GM18870 (cell line): Measurements from ENCODE around the gene COL27A1.

Experiments used
- ATAC-seq: cut with Tn5 transposase; IDR thresholded peaks from one replicate; pipeline ENCODE4 v1.9.1; 2021; ENCODE audit warnings: moderate library complexity; ENCODE audit not compliant: unreplicated experiment

Gene COL27A1

DNA sequence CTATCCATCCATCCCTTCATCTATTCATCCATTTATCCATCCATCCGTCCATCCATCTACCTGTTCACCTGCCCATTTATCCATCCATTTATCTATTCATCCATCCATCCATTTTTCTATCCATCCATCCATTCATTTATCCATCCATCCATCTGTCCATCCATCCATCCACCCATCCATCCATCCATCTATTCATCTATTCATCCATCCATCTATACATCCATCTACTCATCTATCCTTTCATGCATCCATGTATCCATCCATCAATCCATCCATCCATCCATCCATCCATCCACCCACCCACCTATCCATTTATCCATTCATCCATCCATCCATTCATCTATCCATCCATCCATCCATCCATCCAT is 10.8 kb downstream of the COL27A1 start:
- no peak for ATAC-seq

DNA sequence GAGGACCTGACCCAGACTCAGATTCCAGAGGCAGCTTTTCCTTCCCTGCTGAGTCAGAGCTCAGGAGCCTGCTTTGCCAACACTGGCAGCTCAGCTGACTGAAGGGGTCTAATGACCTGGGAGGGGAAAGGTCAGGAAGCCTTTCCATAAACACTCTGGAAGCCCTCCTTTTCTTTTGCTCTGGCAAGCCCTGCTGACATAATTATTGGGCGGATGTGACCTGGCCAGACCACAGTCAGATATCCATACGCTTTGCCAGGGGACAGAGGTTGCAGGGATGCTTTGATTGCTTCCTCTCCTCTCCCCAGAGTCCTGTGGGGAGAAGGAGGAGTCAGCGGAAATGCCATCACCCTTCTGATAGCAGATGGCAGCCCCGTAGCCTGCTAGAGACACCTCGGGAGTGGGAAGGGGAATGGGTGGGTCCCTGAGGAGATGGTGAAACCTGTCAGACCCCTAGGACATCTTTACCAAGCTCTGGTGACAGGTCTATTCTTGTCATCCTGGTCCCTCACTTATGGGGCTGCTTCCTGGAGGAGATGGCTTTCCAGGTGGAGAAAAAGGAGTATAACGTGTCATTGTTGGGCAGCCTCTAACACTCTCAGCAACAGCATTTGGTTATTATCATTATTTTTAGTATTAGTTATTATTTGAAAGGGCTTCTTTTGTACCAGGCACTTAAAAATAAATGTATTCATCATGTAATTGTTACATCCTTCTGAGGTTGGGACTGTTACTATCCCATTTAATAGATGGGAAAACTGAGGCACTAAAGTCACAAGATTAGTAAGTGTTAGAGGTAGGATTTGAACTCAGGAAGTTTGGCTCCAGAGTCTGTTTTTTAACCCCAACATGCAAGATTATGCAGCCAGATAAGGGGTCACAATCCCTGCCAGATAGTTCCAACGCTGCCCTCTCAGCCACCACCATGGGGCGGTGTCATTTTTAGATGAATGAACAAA is 11.6 kb downstream of the COL27A1 start:
- no peak for ATAC-seq

GRCh38 chr9:114167591-114168091 is 12.3 kb downstream of the COL27A1 start:
- ATAC-seq, result no peak

DNA sequence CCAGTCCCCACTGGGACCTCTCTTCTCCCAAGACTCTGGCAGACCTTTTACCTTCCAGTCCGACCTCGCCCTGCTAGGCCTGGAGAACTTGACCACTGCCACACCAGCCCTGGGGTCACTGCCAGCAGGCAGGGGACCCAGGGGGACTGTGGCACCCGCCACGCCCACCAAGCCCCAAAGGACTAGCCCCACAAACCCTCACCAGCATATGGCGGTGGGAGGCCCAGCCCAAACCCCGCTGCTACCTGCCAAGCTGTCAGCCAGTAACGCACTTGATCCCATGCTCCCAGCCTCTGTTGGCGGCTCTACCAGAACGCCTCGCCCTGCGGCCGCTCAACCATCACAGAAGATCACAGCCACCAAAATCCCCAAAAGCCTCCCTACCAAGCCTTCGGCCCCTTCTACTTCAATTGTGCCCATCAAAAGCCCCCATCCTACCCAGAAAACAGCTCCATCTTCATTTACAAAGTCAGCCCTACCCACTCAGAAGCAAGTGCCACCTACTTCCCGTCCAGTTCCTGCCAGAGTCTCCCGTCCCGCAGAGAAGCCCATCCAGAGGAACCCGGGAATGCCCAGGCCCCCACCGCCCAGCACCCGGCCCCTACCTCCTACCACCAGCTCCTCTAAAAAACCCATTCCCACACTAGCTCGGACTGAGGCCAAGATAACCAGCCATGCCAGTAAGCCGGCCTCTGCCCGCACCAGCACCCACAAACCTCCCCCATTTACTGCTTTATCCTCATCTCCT is 13.1 kb downstream of the COL27A1 start:
- no peak for ATAC-seq

- ATAC-seq, result no peak
Measured at GRCh38 chr9:114169029-114169951, 14.0 kb downstream of the COL27A1 start.

DNA sequence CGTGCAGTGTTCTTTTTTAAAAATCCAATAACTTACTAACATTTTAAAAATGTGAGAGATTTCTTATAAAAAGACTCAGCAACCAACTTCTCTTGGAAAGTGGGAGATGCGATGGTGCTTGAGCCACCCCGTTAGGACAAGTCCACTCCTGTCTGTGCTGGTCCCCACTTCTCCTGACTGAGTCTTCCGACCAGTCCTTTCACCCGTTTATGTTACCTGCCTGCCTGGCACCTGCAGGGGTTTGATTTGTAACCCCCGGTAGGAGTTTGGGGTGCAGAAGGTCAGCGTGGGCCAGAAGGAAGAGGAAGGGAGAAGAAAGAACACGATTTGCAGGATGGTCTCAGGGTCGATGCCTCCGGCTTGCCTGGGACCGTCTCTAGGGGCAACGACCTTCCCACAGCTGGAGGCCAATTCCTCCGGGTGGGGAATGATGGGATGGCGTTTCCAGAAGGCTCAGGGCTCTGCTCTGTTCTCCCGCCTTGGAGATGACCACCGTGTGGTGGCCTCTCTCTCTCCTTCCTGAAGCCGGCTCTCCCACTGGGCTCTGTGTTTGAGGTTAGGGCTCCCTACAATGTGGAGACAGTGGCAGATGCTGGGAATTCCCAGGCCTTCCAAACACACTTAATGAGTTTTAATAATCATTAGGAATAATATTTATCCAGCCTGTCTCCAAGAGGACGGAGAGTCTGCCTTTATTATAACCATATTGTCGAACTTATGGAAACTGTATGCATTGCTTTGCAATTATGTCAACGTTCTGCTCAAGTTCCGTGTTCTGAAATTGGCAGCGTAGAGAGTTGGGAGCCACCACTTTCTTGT is 14.8 kb downstream of the COL27A1 start:
- no peak for ATAC-seq

DNA sequence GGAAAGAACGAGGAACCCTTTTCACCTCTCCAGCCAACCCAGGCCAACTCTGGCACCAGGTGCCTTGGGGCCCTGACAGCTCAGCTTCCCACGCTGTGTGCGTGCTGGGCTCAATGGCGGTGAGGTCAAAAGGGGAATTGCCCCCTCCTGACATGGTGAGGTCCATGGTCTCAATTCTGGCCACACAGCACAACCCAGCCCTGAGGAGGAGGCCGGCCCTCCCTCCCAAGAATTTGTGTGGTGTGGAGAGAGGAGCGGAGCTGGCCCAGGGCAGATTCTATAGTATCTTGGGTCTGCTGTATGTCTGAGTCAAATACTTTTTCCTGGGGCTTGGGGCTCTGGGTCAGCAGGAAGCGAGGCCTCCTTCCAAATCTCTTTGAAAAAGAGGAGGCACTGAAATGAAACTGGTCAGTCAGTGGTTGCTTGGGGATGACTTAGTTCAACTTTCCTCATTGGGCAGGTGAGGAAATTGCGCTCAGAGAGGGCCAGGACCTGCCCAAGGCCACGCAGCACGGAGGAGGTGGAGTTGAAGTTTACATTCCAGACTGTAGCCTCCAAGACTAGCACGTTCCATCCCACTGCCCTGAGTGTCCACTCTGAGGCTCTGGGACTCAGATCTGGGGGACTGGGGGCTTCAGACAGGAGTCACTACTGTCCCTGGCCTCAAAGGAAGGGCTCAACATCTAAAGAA is 15.6 kb downstream of the COL27A1 start:
- no peak for ATAC-seq

GRCh38 chr9:114171500-114171899 is 16.2 kb downstream of the COL27A1 start:
- no peak for ATAC-seq

GRCh38 chr9:114172981-114173833 is 17.9 kb downstream of the COL27A1 start:
- no peak for ATAC-seq

- no peak for ATAC-seq
Measured at GRCh38 chr9:114174557-114174875, 19.2 kb downstream of the COL27A1 start.

- no peak for ATAC-seq
Measured at GRCh38 chr9:114174876-114175771, 19.8 kb downstream of the COL27A1 start.

DNA sequence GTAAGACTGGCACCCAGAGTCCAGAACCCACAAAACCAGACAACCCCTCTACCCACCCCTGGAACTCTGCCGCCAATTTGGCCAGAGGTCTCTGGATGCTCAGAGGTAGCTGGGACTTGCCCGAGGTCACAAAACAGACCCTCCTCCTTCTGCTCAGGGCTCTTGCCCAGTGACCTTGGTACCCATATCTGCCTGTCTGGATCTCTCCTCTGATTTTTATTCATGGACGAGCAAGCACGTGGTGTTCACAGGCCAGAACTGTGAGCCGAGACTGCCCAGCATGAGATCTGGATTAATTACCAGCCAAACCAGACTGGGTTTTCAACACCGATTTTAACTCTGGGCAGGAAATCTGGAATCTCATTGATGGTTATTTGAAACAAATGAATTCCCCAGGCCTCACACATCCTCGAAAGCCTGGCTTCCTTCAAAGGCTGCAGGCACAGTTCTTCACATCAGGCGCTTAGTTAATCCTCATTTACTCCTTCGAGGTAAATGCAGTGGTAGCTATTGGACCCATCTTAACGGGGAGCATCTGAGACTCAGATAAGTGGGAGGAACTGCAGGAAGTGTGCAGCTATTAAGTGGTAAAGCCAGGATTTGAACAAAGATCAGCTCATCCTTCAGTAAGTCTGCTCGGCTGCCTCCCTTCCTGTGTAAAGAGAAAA is 21.4 kb downstream of the COL27A1 start:
- no peak for ATAC-seq

DNA sequence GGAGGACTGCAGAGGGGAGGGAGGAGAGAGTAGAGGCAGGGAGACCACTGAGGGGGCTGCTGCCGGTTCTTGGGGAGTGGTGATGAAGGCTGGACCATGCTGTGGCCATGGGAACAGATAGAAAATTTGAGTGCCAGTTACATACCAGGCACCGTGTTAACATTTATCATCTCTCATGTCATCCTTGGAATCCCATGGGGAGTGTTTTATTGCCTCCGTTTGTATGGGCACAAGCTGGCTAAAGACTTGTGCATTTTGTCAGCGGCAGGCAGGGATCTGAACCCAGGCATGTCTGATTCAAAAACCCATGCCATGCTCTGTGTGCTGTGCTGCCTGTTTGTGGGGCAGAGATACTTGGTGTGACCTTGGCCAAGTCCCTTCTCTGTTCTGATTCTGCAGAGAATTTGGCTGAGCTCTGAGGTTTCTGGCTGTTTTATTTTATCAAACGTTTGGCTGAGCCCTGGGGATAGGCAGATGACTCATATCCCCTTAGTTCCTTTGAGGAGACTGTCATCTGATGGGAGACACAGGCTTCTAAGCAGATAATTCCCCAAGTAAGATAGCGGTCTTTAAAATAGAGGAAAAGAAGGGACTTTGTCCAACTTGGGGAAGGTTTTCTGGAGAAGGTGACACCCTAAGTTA is 22.2 kb downstream of the COL27A1 start:
- ATAC-seq, result no peak

- ATAC-seq, result no peak
Measured at GRCh38 chr9:114178076-114178475, 22.7 kb downstream of the COL27A1 start.

DNA sequence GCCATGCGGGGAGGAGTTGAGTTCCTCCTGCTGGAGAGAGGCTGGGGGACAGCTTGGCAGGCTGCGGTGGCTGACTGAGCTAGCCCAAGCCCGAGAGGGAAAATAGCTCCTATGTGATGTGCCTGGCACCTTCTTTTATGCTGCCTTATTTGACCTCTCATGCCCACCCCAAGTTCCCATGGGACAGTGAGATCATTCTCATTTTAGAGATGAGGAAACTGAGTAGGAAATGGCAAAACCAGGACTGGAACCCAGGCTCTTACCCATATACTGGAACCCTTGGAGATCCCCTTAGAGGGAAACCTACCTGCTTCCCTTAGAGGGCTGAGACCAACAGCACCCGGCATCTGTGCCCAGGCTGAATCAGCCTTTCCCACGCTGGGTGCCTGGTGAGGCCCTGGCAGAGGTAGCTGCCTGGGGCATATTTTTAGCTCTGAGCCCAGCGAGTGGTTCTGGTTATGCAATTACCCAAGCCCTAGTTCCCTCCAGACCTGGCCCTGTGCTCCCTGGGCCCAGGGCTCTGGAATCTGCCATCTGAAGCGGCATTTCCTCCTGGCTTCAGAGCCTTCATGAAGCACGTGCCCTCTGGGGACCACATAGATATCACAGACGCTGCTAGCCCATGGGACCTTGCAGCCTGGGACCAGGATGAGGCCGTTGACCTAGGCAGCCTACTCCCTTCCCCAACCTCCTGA is 23.6 kb downstream of the COL27A1 start:
- ATAC-seq, result no peak

DNA sequence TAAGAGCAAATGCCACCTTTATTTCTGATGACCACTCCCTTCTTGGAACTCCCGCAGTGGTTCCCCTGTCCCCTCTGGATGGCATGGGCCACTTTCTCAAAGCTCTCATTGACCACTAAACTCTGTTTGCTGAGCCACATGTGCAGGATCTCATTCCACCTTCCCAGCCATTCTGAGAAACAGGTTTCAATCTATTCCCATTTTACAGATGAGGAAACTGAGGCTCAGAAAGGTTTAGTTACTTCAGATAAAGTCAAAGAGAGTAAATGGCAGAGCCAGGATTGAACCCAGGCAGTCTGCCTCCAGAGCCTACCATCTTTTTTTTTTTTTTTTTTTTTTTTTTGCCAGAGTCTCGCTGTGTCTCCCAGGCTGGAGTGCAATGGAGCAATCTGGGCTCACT is 24.2 kb downstream of the COL27A1 start:
- ATAC-seq, result no peak
